HEK293T (cell line): ENCODE results near the gene B4GALT2.
A peak's percentile ranks its signal among the peaks of the same experiment; 100 is the strongest.

Experiments
- CTCF ChIA-PET: fragments of 350-600 bp; formaldehyde crosslinking; extraction: SDS; loops from one replicate; lab custom pipeline; 2021; ENCODE audit warnings: antibody characterized with exemption, inconsistent platforms; lab: Yijun Ruan, JAX
- POLR2A ChIA-PET: fragments of 350-600 bp; formaldehyde crosslinking; extraction: SDS; loops from one replicate; lab custom pipeline; 2020; ENCODE audit warnings: antibody characterized with exemption, inconsistent platforms; lab: Yijun Ruan, JAX
- DNase-seq: peaks from one replicate; pipeline ENCODE4 v3.0.0; 2012; ENCODE audit warnings: mixed read lengths; ENCODE audit errors: extremely low spot score
- ARNT ChIP-seq: fragments of 450-650 bp; IDR thresholded peaks from 2 replicates; pipeline ENCODE4 v1.6.1; 2017; ENCODE audit warnings: mild to moderate bottlenecking
- BHLHE40 ChIP-seq: fragments of 450-650 bp; IDR thresholded peaks from 2 replicates; pipeline ENCODE4 v1.6.1; 2016; ENCODE audit warnings: mild to moderate bottlenecking, moderate library complexity, borderline replicate concordance
- CTBP1 ChIP-seq: fragments of 450-650 bp; IDR thresholded peaks from 2 replicates; pipeline ENCODE4 v1.6.1; 2016; ENCODE audit warnings: borderline replicate concordance
- ELF4 ChIP-seq: fragments of 450-650 bp; IDR thresholded peaks from 2 replicates; pipeline ENCODE4 v1.6.1; 2017; ENCODE audit warnings: antibody characterized with exemption
- FOXA1 ChIP-seq: fragments of 450-650 bp; IDR thresholded peaks from 2 replicates; pipeline ENCODE4 v1.6.1; 2016; ENCODE audit warnings: mild to moderate bottlenecking
- FOXK2 ChIP-seq: fragments of 450-650 bp; IDR thresholded peaks from 2 replicates; pipeline ENCODE4 v1.6.1; 2016; ENCODE audit warnings: mild to moderate bottlenecking
- FOXM1 ChIP-seq: fragments of 450-650 bp; IDR thresholded peaks from 2 replicates; pipeline ENCODE4 v1.6.1; 2017; ENCODE audit warnings: mild to moderate bottlenecking, borderline replicate concordance
- HDGF ChIP-seq: fragments of 450-650 bp; IDR thresholded peaks from 2 replicates; pipeline ENCODE4 v1.6.1; 2017; ENCODE audit warnings: antibody characterized with exemption, borderline replicate concordance
- L3MBTL2 ChIP-seq: fragments of 450-650 bp; conservative IDR thresholded peaks from 2 replicates; pipeline ENCODE4 v1.6.1; 2016; ENCODE audit warnings: mild to moderate bottlenecking
- LEF1 ChIP-seq: fragments of 450-650 bp; IDR thresholded peaks from 2 replicates; pipeline ENCODE4 v1.6.1; 2017; ENCODE audit warnings: mild to moderate bottlenecking, borderline replicate concordance
- NFRKB ChIP-seq: fragments of 450-650 bp; IDR thresholded peaks from 2 replicates; pipeline ENCODE4 v1.6.1; 2016; ENCODE audit warnings: mild to moderate bottlenecking, moderate library complexity
- SP1 ChIP-seq: fragments of 450-650 bp; IDR thresholded peaks from 2 replicates; pipeline ENCODE4 v1.6.1; 2017
- SUZ12 ChIP-seq: fragments of 450-650 bp; IDR thresholded peaks from 2 replicates; pipeline ENCODE4 v1.6.1; 2016; ENCODE audit warnings: mild to moderate bottlenecking
- TARDBP ChIP-seq: fragments of 450-650 bp; IDR thresholded peaks from 2 replicates; pipeline ENCODE4 v1.6.1; 2016
- ZNF384 ChIP-seq: fragments of 450-650 bp; IDR thresholded peaks from 2 replicates; pipeline ENCODE4 v1.6.1; 2016
- TF ChIP-seq, protein P1 (sequence below): fragments of 450-650 bp; IDR thresholded peaks from 2 replicates; pipeline ENCODE4 v1.6.1; 2016

B4GALT2 gene

DNA sequence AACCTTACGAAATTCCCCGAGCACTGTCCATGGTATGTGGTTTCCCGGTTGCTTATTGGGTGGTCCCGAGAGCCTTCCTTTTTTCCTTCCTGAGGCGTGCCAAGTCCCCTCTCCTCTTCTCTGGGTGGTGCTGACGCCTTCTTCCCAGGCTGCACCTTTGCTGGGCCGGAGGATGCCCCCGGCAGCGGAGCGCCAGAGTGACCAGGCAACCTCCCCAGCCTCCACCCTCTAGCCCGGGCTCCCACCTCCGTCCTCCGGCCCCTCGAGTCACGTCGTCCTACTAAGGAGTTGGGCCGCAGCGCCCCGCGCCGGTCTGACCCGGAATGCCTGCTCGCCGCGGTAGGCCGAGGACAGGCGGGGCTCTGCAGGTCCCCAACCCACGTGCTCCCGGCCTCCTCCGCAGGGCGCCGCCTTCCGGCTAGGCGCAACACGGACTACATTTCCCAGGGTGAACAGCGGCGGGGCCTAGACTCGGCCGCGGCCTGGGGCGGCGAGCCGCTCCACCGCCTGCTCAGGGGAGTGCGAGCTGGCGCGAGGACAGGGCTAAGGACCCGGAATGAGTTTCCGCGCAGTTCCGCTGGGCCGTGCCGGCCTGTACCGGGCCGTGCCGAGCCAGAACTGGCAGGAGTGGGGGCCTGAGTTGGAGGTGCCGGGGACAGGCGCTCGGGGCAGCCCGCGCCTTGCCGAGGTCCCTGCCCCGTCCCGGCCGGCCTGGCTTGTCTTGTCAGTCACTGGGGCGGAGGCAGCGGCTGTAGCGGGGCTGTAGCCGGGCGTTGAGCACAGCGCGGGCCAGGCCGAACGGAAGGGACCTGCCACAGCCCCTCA, 32.6 kb upstream of the B4GALT2 start, which contains the start of gene IPO13:
TSS of gene IPO13 (plus strand) at position 715 of the 825 bp plus-strand sequence. CDS start 651 bp downstream, outside the sequence.
- POLR2A ChIA-PET: interaction anchor here (0.7 to 4.6 kb wide), 9 partner anchors 11 to 492 kb away, joined by 3 to 25 read pairs (median 5); partner anchors contain the start of genes ATP6V0B and B4GALT2
- DNase-seq: peak; percentile 97
- CTCF ChIA-PET: interaction anchor here (0.7 to 5.1 kb wide), 9 partner anchors 8 to 302 kb away, joined by 3 to 33 read pairs (median 5); no protein-coding TSS in a partner anchor
- TF ChIP-seq L3MBTL2: peak; percentile 72
- TF ChIP-seq SP1: no peak
- peak; percentile 55; the same call in 1 of the 2 replicates for TF ChIP-seq ELF4
- TF ChIP-seq, protein P1, sequence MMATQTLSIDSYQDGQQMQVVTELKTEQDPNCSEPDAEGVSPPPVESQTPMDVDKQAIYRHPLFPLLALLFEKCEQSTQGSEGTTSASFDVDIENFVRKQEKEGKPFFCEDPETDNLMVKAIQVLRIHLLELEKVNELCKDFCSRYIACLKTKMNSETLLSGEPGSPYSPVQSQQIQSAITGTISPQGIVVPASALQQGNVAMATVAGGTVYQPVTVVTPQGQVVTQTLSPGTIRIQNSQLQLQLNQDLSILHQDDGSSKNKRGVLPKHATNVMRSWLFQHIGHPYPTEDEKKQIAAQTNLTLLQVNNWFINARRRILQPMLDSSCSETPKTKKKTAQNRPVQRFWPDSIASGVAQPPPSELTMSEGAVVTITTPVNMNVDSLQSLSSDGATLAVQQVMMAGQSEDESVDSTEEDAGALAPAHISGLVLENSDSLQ: peak; percentile 86

GRCh38 chr1:43947061-43947873, 31.7 kb upstream of the B4GALT2 start:
- DNase-seq: no peak
- ChIA-PET POLR2A (interaction anchor here (0.7 to 4.6 kb wide), 11 partner anchors 9 to 492 kb away, joined by 3 to 25 read pairs (median 4); partner anchors contain the start of genes ATP6V0B, B4GALT2 and ST3GAL3), CTCF (interaction anchor here (1.6 to 5.1 kb wide), 2 partner anchors 12 to 184 kb away, joined by 4 to 33 read pairs; no protein-coding TSS in a partner anchor)
- no peak for TF ChIP-seq FOXM1
- TF ChIP-seq CTBP1: no peak
- TF ChIP-seq SUZ12: no peak
- no peak for TF ChIP-seq ARNT
- TF ChIP-seq FOXK2: no peak
- no peak for TF ChIP-seq ELF4
- no peak for TF ChIP-seq L3MBTL2
- TF ChIP-seq NFRKB: no peak
- TF ChIP-seq BHLHE40: no peak
- no peak for TF ChIP-seq SP1
- TF ChIP-seq FOXA1: no peak
- no peak for TF ChIP-seq HDGF
- TF ChIP-seq TARDBP: no peak
- TF ChIP-seq ZNF384: no peak
- TF ChIP-seq, protein P1: no peak
- no peak for TF ChIP-seq LEF1

- TF ChIP-seq BHLHE40 (no peak), TARDBP (no peak)
- ChIA-PET POLR2A (interaction anchor here (0.8 to 4.6 kb wide), 6 partner anchors 11 to 241 kb away, joined by 3 to 25 read pairs (median 4); partner anchors contain the start of genes ATP6V0B, B4GALT2 and ST3GAL3), CTCF (interaction anchor here (1.6 to 2.6 kb wide), 2 partner anchors 13 to 184 kb away, joined by 4 to 9 read pairs; no protein-coding TSS in a partner anchor)
- no peak for DNase-seq
Observed at GRCh38 chr1:43947874-43948437, 31.1 kb upstream of the B4GALT2 start.

DNA sequence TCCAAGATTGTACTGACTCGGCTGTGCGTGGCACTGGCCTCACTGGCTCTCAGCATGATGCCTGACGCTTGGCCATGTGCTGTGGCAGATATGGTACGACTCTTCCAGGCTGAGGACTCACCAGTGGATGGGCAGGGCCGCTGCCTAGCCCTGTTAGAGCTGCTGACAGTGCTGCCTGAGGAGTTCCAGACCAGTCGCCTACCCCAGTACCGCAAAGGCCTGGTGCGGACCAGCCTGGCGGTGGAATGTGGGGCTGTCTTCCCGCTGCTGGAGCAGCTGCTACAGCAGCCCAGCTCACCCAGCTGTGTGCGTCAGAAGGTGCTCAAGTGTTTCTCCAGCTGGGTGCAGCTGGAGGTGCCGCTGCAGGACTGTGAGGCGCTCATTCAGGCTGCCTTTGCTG, 29.3 kb upstream of the B4GALT2 start:
- CTCF ChIA-PET: interaction anchor here (0.6 to 2.6 kb wide), 3 partner anchors 15 to 177 kb away, joined by 3 to 9 read pairs (median 3); no protein-coding TSS in a partner anchor
- POLR2A ChIA-PET: interaction anchor here (0.9 to 4.6 kb wide), 2 partner anchors 20 to 25 kb away, joined by 3 to 25 read pairs; partner anchors contain the start of genes ATP6V0B and DPH2
- no peak for TF ChIP-seq ELF4
- no peak for TF ChIP-seq FOXM1
- TF ChIP-seq L3MBTL2: no peak
- no peak for TF ChIP-seq FOXA1
- TF ChIP-seq BHLHE40: no peak
- TF ChIP-seq HDGF: no peak
- TF ChIP-seq NFRKB: no peak
- no peak for TF ChIP-seq TARDBP
- TF ChIP-seq SUZ12: no peak
- TF ChIP-seq FOXK2: no peak
- TF ChIP-seq, protein P1: no peak
- TF ChIP-seq ZNF384: no peak
- TF ChIP-seq LEF1: no peak
- TF ChIP-seq SP1: no peak
- TF ChIP-seq CTBP1: no peak
- no peak for DNase-seq
